ENCODE measurements around the gene CDH1.

CDH1 gene

GRCh38 chr16:68873635-68874471 lies 136.8 kb downstream of the CDH1 start:
- Histone ChIP-seq H3K4me1 (ENCODE audit: insufficient read depth, low read length, poor library complexity, severe bottlenecking) (no peaks in the 10 kb centered on the region), H4K20me1 (ENCODE audit: insufficient read depth, low read length, poor library complexity, severe bottlenecking) (no peaks in the 10 kb centered on the region), H3K4me2 (ENCODE audit: low read depth, low read length, poor library complexity, severe bottlenecking) (no peak overlapping the region), H3K36me3 (ENCODE audit: insufficient read depth, low read length) (no peaks in the 10 kb centered on the region), H3K4me3 (ENCODE audit: low read length, poor library complexity, severe bottlenecking) (no peak overlapping the region), H3K9ac (ENCODE audit: low read depth, low read length, poor library complexity, severe bottlenecking) (no peak overlapping the region), H3F3A (ENCODE audit: low read depth) (no peaks in the 10 kb centered on the region), H3K9me3 (ENCODE audit: insufficient read depth, low read depth, low read length) (no peaks in the 10 kb centered on the region), H2AFZ (ENCODE audit: low read length) (no peak overlapping the region), H3K27me3 (ENCODE audit: insufficient read depth, low read length, poor library complexity, severe bottlenecking) (no peaks in the 10 kb centered on the region), H3K79me2 (ENCODE audit: insufficient read depth, low read length) (no peaks in the 10 kb centered on the region), H3K9me2 (replicated peaks; ENCODE audit: low read depth, low read length) (no peaks in the 10 kb centered on the region)
- TF ChIP-seq EZH2phosphoT487 (IDR thresholded peaks at IDR 0.05; ENCODE audit: borderline replicate concordance) (no peak), CTCF (conservative IDR thresholded peaks at IDR 0.05; ENCODE audit: low read length) (no peak)

GRCh38 chr16:68875871-68876270 lies 138.8 kb downstream of the CDH1 start:
- Histone ChIP-seq H3K9ac (ENCODE audit: low read depth, low read length, poor library complexity, severe bottlenecking) (no peak overlapping the region), H3K9me3 (ENCODE audit: insufficient read depth, low read depth, low read length) (no peaks in the 10 kb centered on the region), H3K4me3 (ENCODE audit: low read length, poor library complexity, severe bottlenecking) (no peak overlapping the region), H2AFZ (ENCODE audit: low read length) (no peak overlapping the region), H3K4me1 (ENCODE audit: insufficient read depth, low read length, poor library complexity, severe bottlenecking) (no peaks in the 10 kb centered on the region), H3K27me3 (ENCODE audit: insufficient read depth, low read length, poor library complexity, severe bottlenecking) (no peaks in the 10 kb centered on the region), H4K20me1 (ENCODE audit: insufficient read depth, low read length, poor library complexity, severe bottlenecking) (no peaks in the 10 kb centered on the region), H3F3A (ENCODE audit: low read depth) (no peaks in the 10 kb centered on the region), H3K79me2 (ENCODE audit: insufficient read depth, low read length) (no peaks in the 10 kb centered on the region), H3K9me2 (replicated peaks; ENCODE audit: low read depth, low read length) (no peaks in the 10 kb centered on the region), H3K36me3 (ENCODE audit: insufficient read depth, low read length) (no peaks in the 10 kb centered on the region), H3K4me2 (ENCODE audit: low read depth, low read length, poor library complexity, severe bottlenecking) (no peak overlapping the region)
- TF ChIP-seq CTCF (conservative IDR thresholded peaks at IDR 0.05; ENCODE audit: low read length): no peak
- TF ChIP-seq EZH2phosphoT487 (IDR thresholded peaks at IDR 0.05; ENCODE audit: borderline replicate concordance): no peak

GRCh38 chr16:68883685-68884084 lies 146.6 kb downstream of the CDH1 start:
- Histone ChIP-seq H3K79me2 (ENCODE audit: insufficient read depth, low read length) (no peaks in the 10 kb centered on the region), H3K4me1 (ENCODE audit: insufficient read depth, low read length, poor library complexity, severe bottlenecking) (no peaks in the 10 kb centered on the region)

More at GRCh38 chr16:68883685-68884084, 146.6 kb downstream of the CDH1 start:
- no peak overlapping the region for H2AFZ ChIP-seq (ENCODE audit: low read length)
- H3K9ac ChIP-seq (ENCODE audit: low read depth, low read length, poor library complexity, severe bottlenecking): no peak overlapping the region
- no peak overlapping the region for H3K4me2 ChIP-seq (ENCODE audit: low read depth, low read length, poor library complexity, severe bottlenecking)
- H3K9me3 ChIP-seq (ENCODE audit: insufficient read depth, low read depth, low read length): no peaks in the 10 kb centered on the region
- H3K36me3 ChIP-seq (ENCODE audit: insufficient read depth, low read length): no peaks in the 10 kb centered on the region
- H3F3A ChIP-seq (ENCODE audit: low read depth): no peaks in the 10 kb centered on the region
- no peaks in the 10 kb centered on the region for H3K9me2 ChIP-seq (replicated peaks; ENCODE audit: low read depth, low read length)
- H3K4me3 ChIP-seq (ENCODE audit: low read length, poor library complexity, severe bottlenecking): no peak overlapping the region
- H3K27me3 ChIP-seq (ENCODE audit: insufficient read depth, low read length, poor library complexity, severe bottlenecking): no peaks in the 10 kb centered on the region
- TF ChIP-seq CTCF (conservative IDR thresholded peaks at IDR 0.05; ENCODE audit: low read length): no peak
- H4K20me1 ChIP-seq (ENCODE audit: insufficient read depth, low read length, poor library complexity, severe bottlenecking): no peaks in the 10 kb centered on the region

Measured in Loucy (cell line).